ENCODE data around the gene DAGLB. TPM values are rescaled to one million over a fixed set of nuclear protein-coding genes. Genes with fewer than 3 reads are reported as not detected.

Gene DAGLB
- total and polyA plus RNA-seq, 2 of the 4 experiments (the other 2 are of a cell fraction): 23.4 to 33.5 TPM

GRCh38 chr7:6448943-6449543 lies 1.3 kb upstream of the DAGLB start:
- Histone ChIP-seq H2BK15ac (ENCODE audit: low read depth, low read length) (peak overlapping the region; percentile 58; the same call in 1 of the 3 replicates), H3K14ac (replicated peaks; ENCODE audit: low read depth, low read length) (no peak overlapping the region), H3K27ac (ENCODE audit: insufficient read depth, low read length) (no peak overlapping the region), H3K56ac (ENCODE audit: extremely low read depth, insufficient read depth, low read length) (no peak overlapping the region), H2AK5ac (ENCODE audit: low read depth, low read length) (peak overlapping the region; percentile 78), H3K79me1 (ENCODE audit: low read depth in 1 of 2, low read length in 2 of 2) (peaks cover 8 to 35% of the 10 kb centered on the region in 2 experiments; a peak in 3 of 4 replicates), H4K5ac (ENCODE audit: low read depth, low read length) (no peak overlapping the region), H4K20me1 (ENCODE audit: insufficient read depth, low read length) (peaks cover 16% of the 10 kb centered on the region), H3K9me1 (ENCODE audit: insufficient read depth, low read length) (peaks cover 25% of the 10 kb centered on the region), H3K23ac (ENCODE audit: low read depth, low read length) (no peak overlapping the region), H3K4me1 (ENCODE audit: control insufficient read depth, insufficient read depth, low read length) (peaks cover 9% of the 10 kb centered on the region), H3K4me2 (ENCODE audit: low read depth, low read length) (no peak overlapping the region), H3K9ac (ENCODE audit: low read depth, low read length) (no peak overlapping the region), H3K4me3 (ENCODE audit: insufficient read depth, low read depth, low read length) (no peak overlapping the region), H2AFZ (replicated peaks; ENCODE audit: low read length, poor library complexity) (no peak overlapping the region), H2BK120ac (ENCODE audit: low read depth, low read length) (peak overlapping the region; percentile 3; the same call in 1 of the 2 replicates), H3K18ac (ENCODE audit: low read depth, low read length) (no peak overlapping the region), H2BK5ac (ENCODE audit: low read depth, low read length, poor library complexity, severe bottlenecking) (peak overlapping the region; percentile 14), H3K36me3 (ENCODE audit: control insufficient read depth, insufficient read depth, low read length) (peaks cover 5% of the 10 kb centered on the region), H3K27me3 (ENCODE audit: control insufficient read depth, insufficient read depth, low read length) (no peaks in the 10 kb centered on the region), H3K4ac (ENCODE audit: low read depth, low read length) (peak overlapping the region; percentile 52), H4K91ac (ENCODE audit: insufficient read depth, low read depth, low read length) (no peak overlapping the region), H3K9me3 (ENCODE audit: control insufficient read depth, insufficient read depth, low read length) (no peaks in the 10 kb centered on the region), H4K8ac (ENCODE audit: low read depth in 2 of 2, low read length in 2 of 2) (peak overlapping the region in 1 of 2 experiments; percentile 5; a peak in 1 of 4 replicates), H2BK20ac (ENCODE audit: low read depth, low read length) (peak overlapping the region; percentile 66), H2AK9ac (replicated peaks; ENCODE audit: low read depth, low read length, poor library complexity) (peak overlapping the region; percentile 44)
- dilution Hi-C loops (cut with HindIII; ENCODE audit: low sequenced_read_pairs, unreplicated experiment): no loop called here
- ChIA-PET CTCF (no interaction called here), POLR2A (ENCODE audit: unreplicated experiment) (no interaction called here)
- ATAC-seq (ENCODE audit: low read depth): no peak
- DNase-seq: no peak
- no peak for TF ChIP-seq FOS (IDR thresholded peaks at IDR 0.05; ENCODE audit: low read depth, low read length)
- no peak for TF ChIP-seq MAFK (IDR thresholded peaks at IDR 0.05; ENCODE audit: low read depth, low read length)
- no peak for TF ChIP-seq MXI1 (IDR thresholded peaks at IDR 0.05; ENCODE audit: borderline replicate concordance, low read depth, low read length)
- no peak for TF ChIP-seq POLR2A (IDR thresholded peaks at IDR 0.05; ENCODE audit: low read depth, low read length)
- no peak for TF ChIP-seq SMC3 (IDR thresholded peaks at IDR 0.05; ENCODE audit: low read depth, low read length)
- no peak for TF ChIP-seq ELK1 (IDR thresholded peaks at IDR 0.05; ENCODE audit: borderline replicate concordance, low read depth, low read length)
- no peak for TF ChIP-seq RAD21 (IDR thresholded peaks at IDR 0.05; ENCODE audit: low read length)
- intact Hi-C loops (cut with micrococcal nuclease): no loop called here
- 95% methylated on average over 7 of the region's 16 CpGs; no CpG with 5 or more reads in 1 of the 2 experiments for WGBS, 2 experiments (ENCODE audit: extremely low coverage in 2 of 2, insufficient read length in 1 of 2)
- in situ Hi-C loops (cut with MboI; ENCODE audit: low sequenced_read_pairs): no loop called here
- BruUV-seq (replicated peaks): no TSS peak

All from IMR-90 (cell line).